Small intestine (tissue), 7 donors: Measurements from ENCODE around the gene LTK. TPM values are rescaled to one million over a fixed set of nuclear protein-coding genes. Genes with fewer than 3 reads are reported as not detected.
A peak's percentile ranks its signal among the peaks of the same experiment; 100 is the strongest.

Source experiments
- DNase-seq, 2 donors: peaks; one replicate each; pipeline versions ENCODE4 v3.0.0 to v3.0.0-alpha.2; 2013
- FAIRE-seq: peaks from 2 replicates; lab custom pipeline; 2012; peaks lifted over from hg19 to GRCh38; lab: Jason Lieb, UNC
- H3K27ac ChIP-seq, 3 donors: one replicate each; pipeline ENCODE4 v1.5.1; 2013; ENCODE audit warnings: low read length in 2 of 3, mild to moderate bottlenecking in 2 of 3, control low read depth in 1 of 3, inconsistent platforms in 1 of 3, low read depth in 1 of 3, moderate library complexity in 1 of 3
- H3K27me3 ChIP-seq, 3 donors: one replicate each; pipeline ENCODE4 v1.6.1; 2013; ENCODE audit warnings: low read length in 3 of 3, inconsistent platforms in 1 of 3; ENCODE audit not compliant: control insufficient read depth in 3 of 3, insufficient read depth in 3 of 3
- H3K36me3 ChIP-seq, 3 donors: one replicate each; pipeline ENCODE4 v1.6.1; 2013; ENCODE audit warnings: low read length in 3 of 3, inconsistent platforms in 1 of 3, low read depth in 1 of 3, mild to moderate bottlenecking in 1 of 3, moderate library complexity in 1 of 3; ENCODE audit not compliant: control insufficient read depth in 3 of 3, insufficient read depth in 2 of 3
- H3K4me1 ChIP-seq, 3 donors: one replicate each; pipeline ENCODE4 v1.6.1; 2013; ENCODE audit warnings: low read length in 2 of 3, inconsistent platforms in 1 of 3, low read depth in 1 of 3, mild to moderate bottlenecking in 1 of 3, moderate library complexity in 1 of 3; ENCODE audit not compliant: control insufficient read depth in 3 of 3, insufficient read depth in 2 of 3
- H3K4me3 ChIP-seq, 3 donors: one replicate each; pipeline ENCODE4 v1.5.1; 2013; ENCODE audit warnings: low read length in 3 of 3, control low read depth in 1 of 3, inconsistent platforms in 1 of 3, low read depth in 1 of 3, mild to moderate bottlenecking in 1 of 3, moderate library complexity in 1 of 3
- H3K9me3 ChIP-seq, 2 donors: one replicate each; pipeline ENCODE4 v1.6.1; 2013; ENCODE audit warnings: low read depth in 1 of 2, low read length in 1 of 2; ENCODE audit not compliant: control insufficient read depth in 2 of 2, insufficient read depth in 1 of 2
- WGBS, 3 donors: extraction: QIAGEN DNeasy Blood & Tissue Kit; methylation state at CpG; one replicate each; pipeline ENCODE4 v1.1.7; 2013; 5-methylcytosine and 5-hydroxymethylcytosine counted together
- polyA plus RNA-seq, 4 donors: library from polyadenylated mRNA; stranded (reverse) in 3 of 4; unstranded in 1 of 4; fragments of 200-250 nt in 3 of 4; fragments of 120-200 nt in 1 of 4; gene quantifications; one replicate each; pipeline versions ENCODE4 v1.2.1 to v1.2.3, GENCODE V29; 2013
- donor health status: healthy with polysubstance abuse.
- donor health status: control.
- donor health status: control.
- donor health status: Bipolar disorder and iron deficiency.
- donor health status: healthy.

LTK gene
- polyA plus RNA-seq, 4 donors, result 13.1 to 68.4 (median 32.9) TPM

DNA sequence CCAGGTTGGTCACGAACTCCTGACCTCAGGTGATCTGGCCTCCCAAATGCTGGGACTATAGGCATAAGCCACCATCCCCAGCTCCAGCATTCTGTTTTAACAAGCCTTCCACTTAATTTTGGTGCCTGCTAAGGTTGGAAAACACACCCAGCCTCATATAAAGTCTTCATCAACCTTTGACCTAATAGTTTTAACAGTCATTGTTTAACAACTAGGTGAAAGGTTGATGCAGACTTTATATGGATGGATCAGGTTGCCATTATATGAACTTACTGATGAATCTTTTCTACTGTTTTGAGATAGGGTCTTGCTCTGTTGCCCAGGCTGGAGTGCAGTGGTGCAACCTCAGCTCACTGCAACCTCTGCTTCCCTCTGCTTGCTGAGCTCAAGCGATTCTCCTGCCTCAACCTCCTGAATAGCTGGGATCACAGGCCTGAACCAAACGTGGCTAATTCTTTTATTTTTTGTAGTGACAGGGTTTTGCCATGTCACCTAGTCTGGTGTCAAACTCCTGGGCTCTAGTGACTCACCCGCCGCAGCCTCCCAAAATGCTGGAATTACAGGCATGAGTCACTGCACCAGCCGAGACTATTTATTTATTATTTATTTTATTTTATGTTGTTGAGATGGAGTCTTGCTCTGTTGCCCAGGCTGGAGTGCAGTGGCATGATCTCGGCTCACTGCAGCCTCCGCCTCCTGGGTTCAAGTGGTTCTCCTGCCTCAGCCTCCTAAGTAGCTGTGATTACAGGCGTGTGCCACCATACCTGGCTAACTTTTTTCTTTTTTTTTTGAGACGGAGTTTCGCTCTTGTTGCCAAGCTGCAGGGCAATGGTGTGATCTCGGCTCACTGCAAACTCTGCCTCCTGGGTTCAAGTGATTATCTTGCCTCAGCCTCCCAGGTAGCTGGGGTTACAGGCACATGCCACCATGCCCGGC, 33.5 kb upstream of the LTK start:
- DNase-seq (peak; percentile 52 to 86), FAIRE-seq (no peak)
- no peaks in the 10 kb centered on the region for H3K36me3 ChIP-seq
- no peaks in the 10 kb centered on the region for H3K27me3 ChIP-seq
- WGBS, 3 donors, result 49 to 72% (median 63%) methylated on average over 13 of the region's 13 CpGs
- H3K4me3 ChIP-seq, result no peak overlapping the region
- H3K9me3 ChIP-seq, result no peaks in the 10 kb centered on the region
- H3K4me1 ChIP-seq, result peaks cover 0 to 18% (median 3%) of the 10 kb centered on the region in 3 donors
- peak overlapping the region; percentile 2 to 91 (median 63) for H3K27ac ChIP-seq

DNA sequence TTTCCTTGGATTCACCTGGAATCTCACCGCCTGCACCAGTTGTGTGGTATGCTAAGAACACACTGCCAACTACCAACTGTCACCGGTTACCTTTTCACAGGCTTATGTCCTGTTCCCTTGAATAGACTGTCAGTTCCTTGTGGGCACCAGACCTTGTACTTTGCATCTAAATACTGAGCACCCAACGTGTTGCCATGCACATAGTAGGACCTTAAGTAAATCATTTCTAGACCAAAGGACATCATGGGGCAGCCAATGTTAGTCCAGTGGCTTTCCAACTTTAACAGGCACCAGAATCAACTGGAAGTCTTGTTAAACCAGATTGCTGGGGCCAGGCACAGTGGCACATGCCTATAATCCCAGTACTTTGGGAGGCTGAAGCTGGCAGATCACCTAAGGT, 31.6 kb upstream of the LTK start:
- Histone ChIP-seq H3K4me3 (no peak overlapping the region), H3K36me3 (no peaks in the 10 kb centered on the region), H3K27me3 (no peaks in the 10 kb centered on the region), H3K4me1 (peaks cover 0 to 18% (median 0%) of the 10 kb centered on the region in 3 donors), H3K27ac (no peak overlapping the region), H3K9me3 (no peaks in the 10 kb centered on the region)
- DNase-seq (no peak), FAIRE-seq (no peak)
- 62 to 81% (median 78%) methylated on average over 3 of the region's 3 CpGs for WGBS, 3 donors

DNA sequence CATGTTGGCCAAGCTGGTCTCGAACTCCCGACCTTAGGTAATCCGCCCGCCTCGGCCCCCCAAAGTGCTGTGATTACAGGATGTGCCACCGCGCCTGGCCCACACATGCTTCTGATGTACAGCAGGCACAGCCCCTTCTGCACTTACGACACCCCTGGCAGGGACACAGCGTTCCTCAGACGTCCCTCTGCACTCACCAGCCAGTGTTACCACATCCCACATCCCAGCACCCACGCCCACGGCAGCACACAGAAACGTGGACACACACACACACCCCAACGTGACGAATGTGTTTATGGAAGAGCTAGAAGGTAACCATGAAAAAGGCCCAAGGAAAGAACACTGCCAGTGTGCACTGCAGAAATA, 31.0 kb upstream of the LTK start:
- DNase-seq (no peak), FAIRE-seq (no peak)
- H3K36me3 ChIP-seq, result no peaks in the 10 kb centered on the region
- H3K27me3 ChIP-seq, result no peaks in the 10 kb centered on the region
- H3K27ac ChIP-seq, result peak overlapping the region; percentile 24 to 67 (median 42)
- H3K4me3 ChIP-seq, result peak overlapping the region in 1 of 3 donors; percentile 78
- H3K9me3 ChIP-seq, result no peaks in the 10 kb centered on the region
- H3K4me1 ChIP-seq, result peaks cover 0 to 14% (median 0%) of the 10 kb centered on the region in 3 donors
- WGBS, 3 donors, result 61 to 78% (median 75%) methylated on average over 13 to 15 of the region's 15 CpGs

DNA sequence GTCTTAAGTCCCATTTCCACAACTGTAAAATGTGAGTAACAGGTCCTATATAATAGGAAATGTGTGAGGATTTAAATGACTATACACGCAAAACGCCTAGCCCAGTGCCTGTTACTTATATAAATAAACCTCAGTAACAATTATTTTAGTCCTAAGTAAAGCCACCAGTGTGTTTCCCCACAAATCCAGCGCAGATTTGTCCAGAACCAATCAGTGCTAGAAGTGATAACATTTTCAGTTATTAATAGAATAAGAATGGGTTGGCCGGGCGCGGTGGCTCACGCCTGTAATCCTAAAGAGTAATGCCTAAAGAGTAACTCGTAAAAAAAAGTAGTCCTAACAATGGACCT, 29.9 kb upstream of the LTK start:
- Histone ChIP-seq H3K27me3 (no peaks in the 10 kb centered on the region), H3K9me3 (no peaks in the 10 kb centered on the region), H3K4me1 (peaks cover 0 to 12% (median 0%) of the 10 kb centered on the region in 3 donors), H3K36me3 (no peaks in the 10 kb centered on the region), H3K27ac (peak overlapping the region; percentile 67 to 93 (median 71)), H3K4me3 (peak overlapping the region; percentile 78 to 98 (median 90))
- FAIRE-seq, result no peak
- WGBS, 3 donors, result 3 to 4% (median 4%) methylated on average over 8 of the region's 8 CpGs
- DNase-seq, result no peak

DNA sequence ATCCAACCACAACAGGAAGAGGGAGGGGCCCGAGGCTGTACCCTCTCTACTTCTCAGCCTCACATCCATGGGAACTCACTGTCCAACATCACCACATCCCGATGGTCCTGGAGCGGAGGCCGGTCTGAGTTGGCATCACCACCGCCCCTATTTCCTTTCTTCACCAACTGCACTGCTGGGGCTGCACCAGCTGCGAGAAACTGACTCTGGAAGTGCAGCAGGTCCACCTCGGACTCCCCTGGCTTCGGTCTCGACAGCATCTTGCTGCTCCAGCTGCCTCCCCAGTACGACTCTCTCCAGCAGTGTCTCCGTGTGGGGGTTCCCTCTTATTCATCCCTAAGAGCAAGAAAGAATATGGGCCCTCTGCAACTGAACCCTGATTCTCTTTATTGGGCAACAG, 23.2 kb upstream of the LTK start:
- DNase-seq (no peak), FAIRE-seq (no peak)
- no peak overlapping the region for H3K27ac ChIP-seq
- H3K4me3 ChIP-seq, result no peak overlapping the region
- peaks cover 0 to 47% (median 6%) of the 10 kb centered on the region in 3 donors for H3K36me3 ChIP-seq
- H3K9me3 ChIP-seq, result no peaks in the 10 kb centered on the region
- no peaks in the 10 kb centered on the region for H3K4me1 ChIP-seq
- WGBS, 3 donors, result 87 to 95% (median 92%) methylated on average over 11 of the region's 11 CpGs
- H3K27me3 ChIP-seq, result no peaks in the 10 kb centered on the region

DNA sequence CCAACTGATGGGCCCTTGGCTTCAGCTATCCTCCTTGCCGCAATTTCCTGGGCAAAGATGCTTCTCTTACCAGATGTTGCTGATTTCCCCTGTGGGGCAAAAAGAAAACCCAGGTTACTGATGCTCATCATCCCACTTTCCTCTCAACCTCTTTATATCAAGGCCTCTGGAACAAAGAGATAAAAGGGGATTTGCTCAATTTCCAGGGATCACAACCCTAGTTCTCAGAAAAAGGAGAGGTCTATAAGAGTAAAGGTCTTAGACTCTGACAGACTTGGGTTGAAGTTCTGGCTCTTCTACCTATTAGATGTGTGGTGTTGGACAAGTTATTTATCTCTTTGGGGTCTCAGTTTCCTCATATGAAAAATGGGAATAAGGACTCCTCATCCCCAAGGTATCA, 21.9 kb upstream of the LTK start:
- peaks cover 0 to 57% (median 6%) of the 10 kb centered on the region in 3 donors for H3K36me3 ChIP-seq
- no peaks in the 10 kb centered on the region for H3K9me3 ChIP-seq
- DNase-seq (no peak), FAIRE-seq (no peak)
- no peak overlapping the region for H3K4me3 ChIP-seq
- H3K4me1 ChIP-seq, result no peaks in the 10 kb centered on the region
- WGBS, 3 donors, result 93 to 100% (median 100%) methylated on average over 1 of the region's 1 CpG
- no peak overlapping the region for H3K27ac ChIP-seq
- H3K27me3 ChIP-seq, result no peaks in the 10 kb centered on the region

DNA sequence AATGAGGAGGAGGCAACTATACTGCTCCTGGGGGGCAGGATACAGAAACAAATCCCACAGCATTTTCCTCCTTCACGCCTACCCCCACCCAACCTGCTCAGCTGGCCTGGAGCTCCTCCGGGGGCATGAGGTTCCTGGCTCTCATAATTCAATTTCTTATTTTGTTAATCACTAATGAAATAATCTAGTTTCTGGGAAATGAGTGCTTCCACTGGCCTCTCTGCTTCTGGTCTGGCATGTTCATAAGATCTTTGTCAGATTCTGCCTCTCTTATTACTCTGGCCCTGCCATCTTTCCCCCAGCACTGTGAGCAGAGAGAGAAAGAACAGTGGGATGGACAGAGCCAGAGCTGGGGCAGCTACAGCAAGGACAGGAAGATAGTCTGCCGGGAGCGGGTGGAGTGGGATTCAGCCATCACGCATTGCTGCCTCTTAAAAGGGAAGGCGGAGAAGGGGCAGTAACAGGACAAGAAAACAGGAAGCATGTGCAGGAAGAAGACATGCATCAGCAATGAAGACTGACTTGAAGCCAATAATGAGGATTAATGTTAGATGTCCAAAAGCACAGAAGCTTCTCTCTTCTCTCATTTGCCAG, 16.8 kb upstream of the LTK start:
- WGBS, 3 donors, result 78 to 97% (median 92%) methylated on average over 6 of the region's 6 CpGs
- no peaks in the 10 kb centered on the region for H3K9me3 ChIP-seq
- no peak overlapping the region for H3K27ac ChIP-seq
- DNase-seq, result no peak
- FAIRE-seq, result no peak
- no peak overlapping the region for H3K4me3 ChIP-seq
- H3K4me1 ChIP-seq, result no peaks in the 10 kb centered on the region
- no peaks in the 10 kb centered on the region for H3K27me3 ChIP-seq
- peaks cover 0 to 91% (median 18%) of the 10 kb centered on the region in 3 donors for H3K36me3 ChIP-seq

DNA sequence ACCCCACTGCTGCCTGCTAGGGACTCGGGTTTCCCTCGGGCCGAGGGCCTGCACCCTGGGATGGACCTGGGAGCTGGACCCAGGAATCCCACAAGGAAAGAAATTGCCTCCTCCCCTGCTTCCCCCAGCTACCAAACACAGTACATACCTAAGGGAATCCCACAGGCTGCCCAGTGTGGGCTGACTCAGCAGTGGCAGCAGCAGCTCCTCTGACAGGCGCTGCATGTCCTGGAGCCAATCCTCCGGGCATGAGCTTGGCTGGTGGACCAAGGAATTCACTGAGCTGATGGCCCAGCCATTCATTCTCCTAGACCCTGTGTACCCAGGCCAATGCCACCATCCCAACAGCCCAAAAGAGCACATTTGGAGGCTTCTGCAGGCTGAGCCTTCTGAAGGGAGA, 9.5 kb upstream of the LTK start:
- Histone ChIP-seq H3K4me1 (no peaks in the 10 kb centered on the region), H3K36me3 (peaks cover 0 to 70% (median 9%) of the 10 kb centered on the region in 3 donors), H3K27ac (no peak overlapping the region), H3K9me3 (no peaks in the 10 kb centered on the region), H3K4me3 (no peak overlapping the region), H3K27me3 (no peaks in the 10 kb centered on the region)
- DNase-seq (no peak), FAIRE-seq (no peak)
- WGBS, 3 donors, result 90 to 98% (median 97%) methylated on average over 5 of the region's 5 CpGs
